GM19452 (cell line): Measurements from ENCODE around the gene CDK19.
"Not testable (repeated sequence)": the region's sequence is repeated elsewhere in the genome, so short reads cannot be mapped to it uniquely, and the experiment has no call there.

Source experiments
- ATAC-seq: cut with Tn5 transposase; IDR thresholded peaks from one replicate; pipeline ENCODE4 v1.9.1; 2021; ENCODE audit not compliant: unreplicated experiment

Gene CDK19

GRCh38 chr6:110815411-110816409 is at the start of gene CDK19:
TSS of gene CDK19 (minus strand) at chr6:110815469. CDS start at chr6:110815136, 333 bp downstream.
- peak; percentile 73 for ATAC-seq

- ATAC-seq, result no peak
These were observed 49.6 kb upstream of the CDK19 start for GRCh38 chr6:110864824-110865223.

DNA sequence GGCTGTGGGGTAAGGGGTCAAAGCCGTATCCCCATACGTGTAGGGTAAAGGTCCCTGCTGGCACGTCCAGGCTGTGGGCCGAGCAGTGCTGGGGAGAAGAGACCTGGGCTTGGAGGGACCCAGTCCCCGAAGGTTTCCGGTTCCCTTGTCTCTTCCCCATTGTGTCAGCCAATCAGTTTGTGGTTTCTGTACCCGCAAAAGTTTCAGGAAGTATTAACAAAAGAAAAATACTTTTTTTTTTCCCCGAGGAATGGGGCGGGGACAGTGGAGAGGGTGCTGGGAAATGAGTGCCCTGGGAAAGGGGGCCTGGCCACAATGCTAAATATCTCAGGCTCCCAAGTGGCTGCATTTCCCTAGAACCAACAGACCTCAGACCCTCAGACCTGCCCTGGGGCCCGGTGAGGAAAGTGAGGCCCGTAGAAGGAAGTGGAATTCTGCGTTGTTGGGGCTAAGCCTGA is 44.1 kb upstream of the CDK19 start:
- ATAC-seq, result no peak

DNA sequence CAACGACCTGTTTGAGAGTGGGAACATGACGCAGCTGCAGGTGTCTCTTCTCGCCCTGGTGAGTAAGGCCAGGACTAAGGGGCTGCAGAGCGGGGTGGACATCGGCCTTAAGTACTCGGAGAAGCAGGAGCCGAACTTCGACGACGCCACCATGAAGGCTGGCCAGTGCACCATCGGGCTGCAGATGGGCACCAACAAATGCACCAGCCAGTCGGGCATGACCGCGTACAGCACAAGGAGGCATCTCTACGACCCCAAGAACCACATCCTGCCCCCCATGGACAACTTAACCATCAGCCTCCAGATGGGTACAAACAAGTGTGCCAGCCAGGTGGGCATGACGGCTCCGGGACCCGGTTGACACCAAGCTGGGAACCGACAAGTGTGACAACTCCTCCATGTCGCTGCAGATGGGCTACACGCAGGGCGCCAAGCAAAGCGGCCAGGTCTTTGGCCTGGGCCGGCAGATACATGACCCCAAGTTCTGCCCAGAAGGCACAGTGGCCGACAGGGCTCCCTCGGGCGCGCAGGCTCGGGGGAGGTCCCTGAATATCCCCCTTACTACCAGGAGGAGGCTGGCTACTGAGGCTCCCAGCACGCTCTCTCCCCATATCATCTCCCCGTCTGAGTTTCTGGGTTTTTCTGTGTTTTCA is 43.4 kb upstream of the CDK19 start:
- no peak for ATAC-seq

- no peak for ATAC-seq
These were observed 42.7 kb upstream of the CDK19 start for GRCh38 chr6:110858016-110858415.

- no peak for ATAC-seq
These were observed 41.0 kb upstream of the CDK19 start for GRCh38 chr6:110856296-110856695.

- ATAC-seq, result no peak
These were observed 38.6 kb upstream of the CDK19 start for GRCh38 chr6:110853754-110854477.

DNA sequence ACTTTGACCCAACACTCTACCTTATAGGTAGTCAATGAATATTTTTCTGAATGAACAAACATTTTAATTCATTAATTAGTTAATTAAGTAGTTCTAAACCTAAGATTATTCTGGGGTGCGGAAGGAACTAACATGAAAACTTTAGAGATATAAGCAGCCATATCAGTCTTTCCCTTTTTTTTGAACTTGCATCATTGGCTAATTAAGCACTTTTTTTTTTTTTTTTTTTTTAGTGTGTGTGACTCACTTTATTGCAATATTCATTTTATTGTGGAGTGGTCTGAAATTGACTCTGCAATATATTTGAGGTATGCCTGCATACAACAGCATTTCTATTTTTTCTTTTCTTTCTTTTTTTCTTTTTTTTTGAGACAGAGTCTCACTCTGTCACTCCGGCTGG is 37.5 kb upstream of the CDK19 start:
- no peak for ATAC-seq

DNA sequence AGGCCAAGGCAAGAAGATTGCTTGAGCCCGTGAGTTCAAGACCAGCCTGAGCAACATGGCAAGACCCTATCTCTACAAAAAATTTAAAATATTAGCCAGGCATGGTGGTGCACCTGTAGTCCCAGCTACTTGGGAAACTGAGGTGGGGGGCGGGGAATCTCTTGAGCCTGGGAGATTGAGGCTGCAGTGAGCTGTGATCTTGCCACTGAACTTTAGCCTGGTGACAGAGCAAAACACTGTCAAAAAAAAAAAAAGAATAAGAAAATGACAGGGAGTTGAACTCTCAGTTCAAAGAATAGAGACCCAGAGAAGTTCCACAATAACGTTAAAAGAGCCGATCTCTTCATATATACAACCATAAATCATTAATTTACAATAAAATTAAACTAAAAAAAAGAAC is 34.5 kb upstream of the CDK19 start:
- no peak for ATAC-seq

DNA sequence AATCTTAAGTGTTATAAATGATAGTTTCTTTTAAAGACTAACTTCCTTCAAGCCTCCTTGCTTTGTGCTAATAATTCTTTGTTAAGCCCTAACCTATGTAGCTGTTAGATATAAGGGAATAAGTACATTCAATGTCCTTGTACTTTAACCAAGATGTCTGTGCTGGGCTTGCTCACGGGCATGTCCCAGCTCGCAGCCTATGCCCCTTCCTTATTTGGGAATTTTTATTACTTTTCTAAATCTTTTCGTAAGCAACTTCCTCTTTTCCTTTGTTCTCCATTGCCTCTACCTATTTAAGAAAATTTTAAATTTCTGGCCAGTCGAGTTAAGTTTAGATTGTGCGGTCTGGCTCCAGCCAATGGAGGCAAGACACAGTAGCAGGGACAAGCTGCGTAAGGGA is 26.0 kb upstream of the CDK19 start:
- no peak for ATAC-seq

DNA sequence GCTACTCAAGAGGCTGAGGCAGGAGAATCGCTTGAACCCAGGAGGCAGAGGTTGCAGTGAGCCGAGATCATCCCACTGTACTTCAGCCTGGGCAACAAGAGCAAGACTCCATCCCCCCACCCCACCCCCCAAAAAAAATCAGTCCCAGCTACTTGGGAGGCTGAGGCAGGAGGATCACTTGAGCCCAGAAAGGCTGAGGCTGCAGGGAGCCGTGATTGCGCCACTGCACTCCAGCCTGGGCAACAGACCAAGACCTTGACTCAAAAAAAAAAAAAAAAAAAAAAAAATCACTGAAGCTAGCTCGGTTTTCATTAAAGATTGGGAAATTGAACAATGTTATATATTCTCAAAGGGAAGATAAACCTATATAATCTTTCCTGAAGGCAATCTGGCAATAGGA is 20.5 kb upstream of the CDK19 start:
- not testable (repeated sequence) for ATAC-seq

GRCh38 chr6:110833831-110834230 is 18.6 kb upstream of the CDK19 start:
- no peak for ATAC-seq

DNA sequence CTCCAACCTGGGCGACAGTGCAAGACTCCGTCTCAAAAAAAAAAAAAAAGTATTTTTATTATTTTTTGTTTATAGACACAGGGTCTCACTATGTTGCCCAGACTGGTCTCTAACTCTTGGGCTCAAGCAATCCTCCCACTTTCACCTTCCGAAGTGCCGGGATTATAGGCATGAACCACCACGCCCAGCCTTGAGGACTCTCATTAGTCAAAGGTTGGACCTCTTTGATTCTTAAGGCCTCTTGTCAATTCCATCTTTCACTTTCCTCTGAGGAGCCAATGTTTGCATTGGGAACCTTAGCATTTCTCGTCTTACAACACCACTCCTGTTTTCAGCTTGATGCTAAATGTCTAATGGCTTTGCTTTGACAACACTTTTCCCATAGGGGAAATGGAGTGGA is 16.1 kb upstream of the CDK19 start:
- ATAC-seq, result no peak

DNA sequence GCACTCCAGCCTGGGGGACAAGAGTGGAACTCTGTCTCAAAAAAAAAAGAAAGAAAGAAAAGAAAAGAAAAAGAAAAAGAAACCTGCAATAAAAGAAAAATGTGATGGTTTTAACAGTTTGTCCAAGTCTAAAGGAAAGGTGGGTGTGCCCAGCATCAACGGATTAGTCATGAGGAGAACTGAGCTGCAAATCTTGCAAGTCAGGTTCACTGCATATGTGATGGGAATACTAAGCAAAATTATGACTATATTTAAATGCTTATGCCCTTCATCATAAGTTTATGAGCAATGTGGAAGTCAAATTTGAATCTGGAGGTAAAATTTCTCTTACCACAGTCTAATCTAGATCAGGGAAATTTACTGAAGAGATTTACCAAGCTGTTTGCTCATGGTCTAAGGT is 13.1 kb upstream of the CDK19 start:
- ATAC-seq, result no peak

- no peak for ATAC-seq
These were observed 11.2 kb upstream of the CDK19 start for GRCh38 chr6:110826236-110827129.

GRCh38 chr6:110823146-110823545 is 7.9 kb upstream of the CDK19 start:
- ATAC-seq, result no peak

DNA sequence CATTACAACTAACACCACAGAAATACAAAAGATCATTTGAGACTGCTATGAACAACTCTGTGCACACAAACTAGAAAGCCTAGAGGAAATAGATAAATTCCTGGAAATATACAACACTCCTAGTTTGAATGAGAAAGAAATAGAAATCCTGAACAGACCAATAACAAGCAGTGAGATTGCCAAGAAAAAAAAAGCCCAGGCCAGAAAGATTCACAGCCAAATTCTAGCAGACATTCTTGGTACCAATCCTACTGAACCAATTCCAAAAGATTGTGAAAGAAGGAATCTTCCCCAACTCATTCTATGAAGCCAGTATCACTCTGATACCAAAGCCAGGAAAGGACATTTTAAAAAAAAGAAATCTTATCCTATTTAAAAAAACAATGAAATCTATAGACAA is 7.0 kb upstream of the CDK19 start:
- ATAC-seq, result no peak

DNA sequence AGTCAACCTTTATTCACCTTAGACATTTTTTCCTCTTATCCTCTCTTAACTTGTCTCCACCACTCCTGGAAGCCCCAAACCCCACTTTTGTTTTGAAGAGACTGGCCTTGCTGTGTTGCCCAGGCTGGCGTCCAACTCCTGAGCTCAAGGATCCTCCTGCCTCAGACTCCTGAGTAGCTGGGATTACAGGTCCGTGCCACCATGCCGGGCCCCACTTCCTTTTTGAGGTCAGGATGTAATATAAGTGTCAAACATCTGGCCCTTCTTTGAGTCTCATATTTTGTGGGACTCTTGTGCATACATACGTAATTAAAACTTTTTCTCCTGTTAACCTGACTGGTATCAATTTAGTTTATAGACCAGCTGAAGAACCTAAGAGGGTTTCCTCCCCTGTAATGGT is 1.4 kb upstream of the CDK19 start:
- no peak for ATAC-seq

- no peak for ATAC-seq
These were observed 256 bp downstream of the CDK19 start for GRCh38 chr6:110815015-110815410.
